ENCODE data around the gene FILIP1L.
A peak's percentile ranks its signal among the peaks of the same experiment; 100 is the strongest.
"Not testable (repeated sequence)": the region's sequence is repeated elsewhere in the genome, so short reads cannot be mapped to it uniquely, and the experiment has no call there.

The FILIP1L gene

DNA sequence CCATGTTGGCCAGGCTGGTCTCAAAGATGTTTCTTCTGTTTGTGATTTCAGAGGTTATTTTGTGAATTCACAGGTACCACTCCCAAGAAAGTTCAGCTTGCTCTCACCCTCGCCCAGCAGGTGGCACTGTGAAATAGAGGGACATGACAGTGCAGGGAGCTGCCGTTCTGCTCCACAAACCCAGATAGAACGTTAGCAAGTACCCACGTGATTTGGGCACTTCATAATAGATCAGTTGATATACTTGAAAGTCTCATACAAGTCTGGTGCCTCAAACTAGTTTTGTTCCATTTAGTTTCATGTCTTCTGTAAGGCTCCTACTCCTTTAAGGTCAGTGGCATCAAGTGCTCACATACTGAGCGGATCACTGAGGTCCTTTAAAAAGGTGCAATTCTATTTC is 45.5 kb downstream of the FILIP1L start:
- H3K9me3 Mint-ChIP-seq, result no peaks in the 10 kb centered on the region
- no peaks in the 10 kb centered on the region for H3K27me3 Mint-ChIP-seq (ENCODE audit: low read depth)
- DNase-seq (ENCODE audit: low spot score), result peak; percentile 72
- H3K27ac Mint-ChIP-seq, result peak overlapping the region; percentile 6
- H3K4me3 Mint-ChIP-seq, result peak overlapping the region; percentile 13
- peaks cover 17% of the 10 kb centered on the region for H3K36me3 Mint-ChIP-seq (ENCODE audit: low read depth)
- peaks cover 46% of the 10 kb centered on the region for H3K4me1 Mint-ChIP-seq (ENCODE audit: low read depth)

DNA sequence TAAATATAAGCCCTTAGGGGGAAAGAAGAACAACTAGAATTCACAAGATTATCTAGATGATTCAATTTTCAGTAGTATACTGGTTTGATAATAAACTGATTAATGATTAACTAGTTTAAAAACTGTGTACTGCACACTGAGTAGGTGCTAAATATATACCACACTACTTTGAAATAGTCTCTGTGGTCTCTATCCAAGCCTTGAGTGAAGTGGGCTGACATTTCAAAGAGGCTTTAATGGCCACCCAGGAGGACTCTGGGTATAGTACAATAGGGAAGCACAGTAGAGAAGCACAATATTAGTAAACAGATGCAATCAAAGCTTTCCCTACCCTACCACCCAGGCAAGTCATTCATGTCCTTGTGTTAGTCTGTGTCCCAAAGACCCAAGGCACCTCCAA is 46.7 kb downstream of the FILIP1L start:
- Mint-ChIP-seq H3K36me3 (ENCODE audit: low read depth) (peaks cover 15% of the 10 kb centered on the region), H3K27ac (no peak overlapping the region), H3K9me3 (no peaks in the 10 kb centered on the region), H3K4me3 (no peak overlapping the region), H3K4me1 (ENCODE audit: low read depth) (peaks cover 36% of the 10 kb centered on the region), H3K27me3 (ENCODE audit: low read depth) (no peaks in the 10 kb centered on the region)
- no peak for DNase-seq (ENCODE audit: low spot score)

DNA sequence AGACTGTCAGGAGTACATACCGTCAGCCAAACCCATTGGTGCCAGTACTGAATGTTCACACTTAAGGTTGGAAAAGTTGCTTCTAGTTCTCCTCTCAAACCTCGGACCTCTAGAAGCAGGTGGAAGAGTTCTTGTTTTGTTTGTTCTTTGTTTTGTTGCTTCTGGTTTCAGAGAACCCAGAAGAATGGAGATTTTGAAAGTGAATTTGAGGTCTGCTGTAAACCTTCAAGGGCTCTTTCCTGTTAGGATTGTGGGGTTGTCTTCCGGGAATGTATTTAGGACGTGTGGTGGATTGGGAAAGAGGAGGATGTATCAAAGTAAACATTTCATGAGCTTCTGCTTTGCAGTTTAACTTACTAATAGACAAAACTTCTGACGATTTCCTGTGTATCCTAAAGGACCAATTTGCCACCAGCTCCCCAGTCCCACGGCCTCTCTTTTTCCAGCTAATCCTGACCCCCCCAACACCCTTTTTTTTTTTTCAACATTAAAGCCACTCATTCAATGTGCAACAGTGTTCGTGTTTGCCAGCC is 50.3 kb downstream of the FILIP1L start:
- Mint-ChIP-seq H3K4me3 (no peak overlapping the region), H3K27ac (no peak overlapping the region), H3K4me1 (ENCODE audit: low read depth) (peaks cover 17% of the 10 kb centered on the region), H3K27me3 (ENCODE audit: low read depth) (no peaks in the 10 kb centered on the region), H3K36me3 (ENCODE audit: low read depth) (no peaks in the 10 kb centered on the region), H3K9me3 (no peaks in the 10 kb centered on the region)
- DNase-seq (ENCODE audit: low spot score), result no peak

DNA sequence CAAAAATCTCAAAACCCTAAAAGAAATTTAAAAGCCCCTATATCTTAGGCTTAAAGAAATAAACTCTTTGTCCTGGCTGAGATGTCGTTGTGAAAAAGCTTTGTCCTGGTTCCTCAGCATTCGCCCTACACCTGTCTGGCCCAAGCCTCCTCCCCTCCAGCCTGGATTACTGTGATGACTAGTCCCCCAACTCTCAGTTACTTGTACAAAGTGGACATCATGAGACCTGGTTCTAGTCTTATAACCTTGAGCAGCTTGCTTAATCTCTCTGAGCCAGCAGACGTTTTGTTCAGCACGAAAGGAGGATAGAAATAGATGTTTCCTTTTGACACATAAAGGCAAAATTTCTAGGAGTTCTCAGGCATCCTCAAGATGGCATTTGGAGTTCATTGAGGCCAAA is 51.6 kb downstream of the FILIP1L start:
- Mint-ChIP-seq H3K27ac (no peak overlapping the region), H3K36me3 (ENCODE audit: low read depth) (no peaks in the 10 kb centered on the region), H3K4me3 (no peak overlapping the region), H3K9me3 (no peaks in the 10 kb centered on the region), H3K4me1 (ENCODE audit: low read depth) (peaks cover 16% of the 10 kb centered on the region), H3K27me3 (ENCODE audit: low read depth) (no peaks in the 10 kb centered on the region)
- no peak for DNase-seq (ENCODE audit: low spot score)

DNA sequence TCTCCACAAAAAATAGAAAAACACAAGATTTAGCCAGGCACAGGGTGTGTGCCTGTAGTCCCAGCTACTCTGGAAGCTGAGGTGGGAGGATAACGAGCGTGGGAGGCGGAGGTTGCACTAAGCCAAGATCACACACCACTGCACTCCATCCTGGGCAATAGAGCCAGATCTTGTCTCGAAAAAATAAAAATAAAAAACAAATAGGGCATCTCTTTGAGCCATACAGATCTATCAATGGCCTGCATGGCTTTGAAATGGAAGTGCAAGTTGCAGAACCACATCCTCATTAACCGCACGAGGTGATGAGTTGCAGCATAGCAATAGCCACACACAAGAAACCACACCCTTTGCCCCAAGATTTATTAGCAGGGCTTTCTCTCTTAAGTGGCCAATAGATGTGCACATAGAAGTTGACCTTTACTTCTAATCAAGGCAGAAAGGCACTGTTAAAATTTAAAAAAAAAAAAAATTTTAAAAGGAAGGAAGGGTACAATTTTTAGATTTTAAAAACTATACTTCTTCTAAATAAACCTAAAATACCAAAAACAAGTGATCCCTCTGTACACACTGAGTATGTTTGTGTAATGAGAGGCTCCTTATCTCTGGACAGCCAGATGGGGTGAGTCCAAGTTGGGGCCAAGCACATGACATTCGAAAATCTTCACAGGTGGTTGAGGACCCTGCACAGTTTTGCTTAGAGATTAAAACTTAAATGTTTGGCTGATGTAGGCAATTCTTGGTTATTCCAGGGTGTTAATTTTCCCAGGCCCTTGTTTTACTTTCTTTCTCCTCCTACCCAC is 53.4 kb downstream of the FILIP1L start:
- Mint-ChIP-seq H3K4me1 (ENCODE audit: low read depth) (peaks cover 16% of the 10 kb centered on the region), H3K27me3 (ENCODE audit: low read depth) (no peaks in the 10 kb centered on the region), H3K9me3 (no peaks in the 10 kb centered on the region), H3K27ac (no peak overlapping the region), H3K36me3 (ENCODE audit: low read depth) (no peaks in the 10 kb centered on the region), H3K4me3 (no peak overlapping the region)
- DNase-seq (ENCODE audit: low spot score), result no peak

DNA sequence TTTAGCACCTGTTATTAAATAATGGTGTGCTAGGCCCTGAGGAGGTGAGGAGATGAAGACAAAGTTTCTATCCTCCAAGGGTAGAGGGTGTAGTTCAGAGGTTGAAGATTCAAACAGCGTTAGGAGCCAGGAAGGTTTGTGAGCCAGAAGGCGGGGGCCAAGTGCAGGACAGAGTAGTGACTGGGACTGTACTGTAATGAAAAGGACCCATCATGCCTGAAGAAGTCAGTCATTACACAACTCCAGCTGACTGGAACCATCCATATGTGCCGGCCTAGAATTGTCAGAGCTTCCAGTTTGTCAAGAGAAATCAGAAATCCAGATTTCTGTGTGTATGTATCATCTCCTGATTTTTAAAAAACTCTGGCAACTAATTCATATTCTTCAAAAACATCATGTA is 54.8 kb downstream of the FILIP1L start:
- no peak overlapping the region for H3K4me3 Mint-ChIP-seq
- no peak for DNase-seq (ENCODE audit: low spot score)
- no peaks in the 10 kb centered on the region for H3K27me3 Mint-ChIP-seq (ENCODE audit: low read depth)
- H3K36me3 Mint-ChIP-seq (ENCODE audit: low read depth), result no peaks in the 10 kb centered on the region
- peak overlapping the region; percentile 20 for H3K27ac Mint-ChIP-seq
- no peaks in the 10 kb centered on the region for H3K9me3 Mint-ChIP-seq
- peaks cover 14% of the 10 kb centered on the region for H3K4me1 Mint-ChIP-seq (ENCODE audit: low read depth)

- Mint-ChIP-seq H3K27me3 (ENCODE audit: low read depth) (no peaks in the 10 kb centered on the region), H3K36me3 (ENCODE audit: low read depth) (no peaks in the 10 kb centered on the region), H3K9me3 (no peaks in the 10 kb centered on the region), H3K4me1 (ENCODE audit: low read depth) (peaks cover 11% of the 10 kb centered on the region), H3K4me3 (no peak overlapping the region), H3K27ac (no peak overlapping the region)
- DNase-seq (ENCODE audit: low spot score), result no peak
Measured at GRCh38 chr3:100057716-100058575, 56.4 kb downstream of the FILIP1L start.

- no peak overlapping the region for H3K4me3 Mint-ChIP-seq
- no peaks in the 10 kb centered on the region for H3K9me3 Mint-ChIP-seq
- H3K27me3 Mint-ChIP-seq (ENCODE audit: low read depth), result no peaks in the 10 kb centered on the region
- no peak overlapping the region for H3K27ac Mint-ChIP-seq
- H3K36me3 Mint-ChIP-seq (ENCODE audit: low read depth), result no peaks in the 10 kb centered on the region
- DNase-seq (ENCODE audit: low spot score), result no peak
- H3K4me1 Mint-ChIP-seq (ENCODE audit: low read depth), result peaks cover 4% of the 10 kb centered on the region
Measured at GRCh38 chr3:100053951-100054620, 60.2 kb downstream of the FILIP1L start.

- not testable (repeated sequence) for H3K27ac Mint-ChIP-seq; H3K27me3 Mint-ChIP-seq (ENCODE audit: low read depth); DNase-seq (ENCODE audit: low spot score); H3K4me3 Mint-ChIP-seq; H3K36me3 Mint-ChIP-seq (ENCODE audit: low read depth); H3K4me1 Mint-ChIP-seq (ENCODE audit: low read depth); H3K9me3 Mint-ChIP-seq
Measured at GRCh38 chr3:100051513-100051912, 62.8 kb downstream of the FILIP1L start.

GRCh38 chr3:100048248-100048647 is 66.1 kb downstream of the FILIP1L start:
- Mint-ChIP-seq H3K36me3 (ENCODE audit: low read depth) (no peaks in the 10 kb centered on the region), H3K27me3 (ENCODE audit: low read depth) (no peaks in the 10 kb centered on the region), H3K4me1 (ENCODE audit: low read depth) (peaks cover 9% of the 10 kb centered on the region), H3K9me3 (no peaks in the 10 kb centered on the region), H3K4me3 (no peak overlapping the region), H3K27ac (no peak overlapping the region)
- DNase-seq (ENCODE audit: low spot score), result no peak

DNA sequence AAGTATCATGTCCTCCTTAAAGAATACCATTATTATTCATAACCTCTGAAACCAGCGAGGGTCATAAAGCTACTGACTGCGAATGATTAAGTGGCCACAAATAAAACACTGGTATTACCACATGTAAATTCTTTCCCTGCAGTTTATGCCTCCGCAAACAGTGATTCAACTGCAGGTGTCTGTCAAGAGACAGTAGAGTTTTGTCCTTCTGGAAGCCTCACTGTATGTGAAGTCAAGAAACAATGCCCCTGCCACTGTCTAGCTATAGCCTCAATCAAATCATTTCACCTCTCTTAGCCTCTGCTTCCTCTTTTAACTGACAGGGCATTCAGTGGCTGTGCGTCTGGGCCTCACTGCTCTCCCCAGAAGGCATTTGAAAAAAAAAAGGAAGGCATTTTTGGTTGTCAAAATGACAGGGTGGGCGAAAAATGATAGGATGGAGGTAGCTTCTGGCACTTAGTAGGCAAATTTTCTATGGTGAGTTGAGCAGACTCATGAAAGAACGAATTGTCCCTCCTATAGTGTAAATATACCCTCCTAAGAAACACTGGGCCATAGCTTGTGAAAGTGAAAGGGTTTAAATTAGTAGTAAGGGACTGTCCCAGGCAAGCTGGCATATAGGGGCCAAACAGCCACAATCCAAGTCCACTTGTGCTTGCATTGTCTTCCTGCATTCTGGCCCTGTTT is 66.7 kb downstream of the FILIP1L start:
- Mint-ChIP-seq H3K9me3 (no peaks in the 10 kb centered on the region), H3K4me3 (peak overlapping the region; percentile 35), H3K27ac (no peak overlapping the region), H3K36me3 (ENCODE audit: low read depth) (no peaks in the 10 kb centered on the region), H3K4me1 (ENCODE audit: low read depth) (peaks cover 9% of the 10 kb centered on the region), H3K27me3 (ENCODE audit: low read depth) (no peaks in the 10 kb centered on the region)
- no peak for DNase-seq (ENCODE audit: low spot score)

- Mint-ChIP-seq H3K4me3 (no peak overlapping the region), H3K36me3 (ENCODE audit: low read depth) (no peaks in the 10 kb centered on the region), H3K27me3 (ENCODE audit: low read depth) (no peaks in the 10 kb centered on the region), H3K9me3 (no peaks in the 10 kb centered on the region), H3K27ac (no peak overlapping the region), H3K4me1 (ENCODE audit: low read depth) (peaks cover 9% of the 10 kb centered on the region)
- DNase-seq (ENCODE audit: low spot score), result no peak
Measured at GRCh38 chr3:100046986-100047385, 67.3 kb downstream of the FILIP1L start.

- no peak for DNase-seq (ENCODE audit: low spot score)
- no peaks in the 10 kb centered on the region for H3K9me3 Mint-ChIP-seq
- H3K4me1 Mint-ChIP-seq (ENCODE audit: low read depth), result peaks cover 9% of the 10 kb centered on the region
- no peaks in the 10 kb centered on the region for H3K27me3 Mint-ChIP-seq (ENCODE audit: low read depth)
- H3K4me3 Mint-ChIP-seq, result no peak overlapping the region
- H3K27ac Mint-ChIP-seq, result no peak overlapping the region
- H3K36me3 Mint-ChIP-seq (ENCODE audit: low read depth), result no peaks in the 10 kb centered on the region
Measured at GRCh38 chr3:100045696-100046095, 68.6 kb downstream of the FILIP1L start.

All from T-helper 2 cell treated with Interferon-gamma antibody and Interleukin-4, amounts not matched to agents 5 μg/mL and 100 μg/mL, for 36 hours (primary cell).